BJ (cell line): ENCODE results near the gene BIRC3. TPM values are rescaled to one million over a fixed set of nuclear protein-coding genes. Genes with fewer than 3 reads are reported as not detected.

Experiments used
- CTCF ChIA-PET: fragments of 350-600 bp; formaldehyde crosslinking; extraction: SDS; loops from one replicate; lab custom pipeline; 2021; ENCODE audit warnings: antibody characterized with exemption, inconsistent platforms; lab: Yijun Ruan, JAX
- POLR2A ChIA-PET: fragments of 300-600 bp; sonication (Branson Sonifier 250); formaldehyde crosslinking; extraction: SDS; loops from one replicate; lab custom pipeline; 2021; ENCODE audit warnings: antibody characterized with exemption; lab: Charles Lee
- DNase-seq: peaks from one replicate; pipeline ENCODE4 v3.0.0-alpha.2; 2011; ENCODE audit warnings: low read depth
- H3K27me3 ChIP-seq: 2 replicates; pipeline ENCODE4 v1.6.0; 2011; ENCODE audit warnings: low read length; ENCODE audit not compliant: control insufficient read depth, insufficient read depth
- H3K36me3 ChIP-seq: 2 replicates; pipeline ENCODE4 v1.5.1; 2011; ENCODE audit warnings: low read length; ENCODE audit not compliant: control insufficient read depth, insufficient read depth
- H3K4me3 ChIP-seq: 2 replicates; pipeline ENCODE4 v1.5.1; 2011; ENCODE audit warnings: low read depth, mild to moderate bottlenecking, control low read depth, low read length
- polyA minus RNA-seq: library from RNA; depleted of rRNA, polyadenylated mRNA; stranded (reverse); fragments of >200 nt; gene quantifications from 2 replicates; pipeline ENCODE4 v1.2.3, GENCODE V29; 2011; rRNA and poly(A)+ RNA removed
- polyA plus RNA-seq: library from polyadenylated mRNA; depleted of rRNA; stranded (reverse); fragments of >200 nt; gene quantifications from 2 replicates; pipeline ENCODE4 v1.2.3, GENCODE V29; 2011; rRNA removed
- TF ChIP-seq, protein P1 (sequence below): IDR thresholded peaks from 2 replicates; pipeline ENCODE4 v1.5.1; 2011; ENCODE audit warnings: low read depth, mild to moderate bottlenecking, control low read depth, inconsistent platforms, low read length, moderate library complexity; ENCODE audit not compliant: insufficient read depth

BIRC3 gene
- 0.48 and 0.97 TPM in 2 replicates for polyA plus RNA-seq
- 0.19 and 0.36 TPM in 2 replicates for polyA minus RNA-seq

DNA sequence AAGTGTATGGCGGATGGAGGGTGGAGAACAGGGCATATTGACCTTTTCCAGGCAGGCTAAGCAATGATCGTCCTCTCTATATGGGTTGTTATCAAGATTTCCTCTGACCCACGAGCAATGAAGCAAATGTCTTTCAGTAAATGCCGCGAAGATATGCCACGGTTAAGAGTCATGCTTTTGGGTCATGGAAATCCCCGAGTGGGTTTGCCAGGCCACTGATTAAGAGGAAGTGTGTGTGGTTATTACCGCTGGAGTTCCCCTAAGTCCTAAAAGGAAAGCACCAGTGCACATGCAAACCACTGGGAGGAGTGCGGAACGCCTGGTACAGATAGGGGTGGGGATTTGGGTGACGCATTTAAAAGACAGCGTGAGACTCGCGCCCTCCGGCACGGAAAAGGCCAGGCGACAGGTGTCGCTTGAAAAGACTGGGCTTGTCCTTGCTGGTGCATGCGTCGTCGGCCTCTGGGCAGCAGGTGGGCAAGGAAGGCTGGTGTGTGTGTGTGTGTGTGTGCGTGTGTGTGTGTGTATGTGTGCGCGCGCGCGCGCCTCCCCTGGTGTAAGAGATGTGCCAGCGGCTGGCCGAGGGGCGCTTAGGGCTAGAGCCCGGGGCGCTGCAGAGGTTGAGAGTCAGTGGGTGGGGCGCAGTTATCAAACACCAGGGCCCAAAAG is at the start of gene BIRC3:
Gene BIRC3, plus strand, starts transcription at position 386 of the 669 bp plus-strand sequence. CDS start 7,026 bp downstream, outside the sequence.
- no peaks in the 10 kb centered on the region for H3K36me3 ChIP-seq
- TF ChIP-seq, protein P1, sequence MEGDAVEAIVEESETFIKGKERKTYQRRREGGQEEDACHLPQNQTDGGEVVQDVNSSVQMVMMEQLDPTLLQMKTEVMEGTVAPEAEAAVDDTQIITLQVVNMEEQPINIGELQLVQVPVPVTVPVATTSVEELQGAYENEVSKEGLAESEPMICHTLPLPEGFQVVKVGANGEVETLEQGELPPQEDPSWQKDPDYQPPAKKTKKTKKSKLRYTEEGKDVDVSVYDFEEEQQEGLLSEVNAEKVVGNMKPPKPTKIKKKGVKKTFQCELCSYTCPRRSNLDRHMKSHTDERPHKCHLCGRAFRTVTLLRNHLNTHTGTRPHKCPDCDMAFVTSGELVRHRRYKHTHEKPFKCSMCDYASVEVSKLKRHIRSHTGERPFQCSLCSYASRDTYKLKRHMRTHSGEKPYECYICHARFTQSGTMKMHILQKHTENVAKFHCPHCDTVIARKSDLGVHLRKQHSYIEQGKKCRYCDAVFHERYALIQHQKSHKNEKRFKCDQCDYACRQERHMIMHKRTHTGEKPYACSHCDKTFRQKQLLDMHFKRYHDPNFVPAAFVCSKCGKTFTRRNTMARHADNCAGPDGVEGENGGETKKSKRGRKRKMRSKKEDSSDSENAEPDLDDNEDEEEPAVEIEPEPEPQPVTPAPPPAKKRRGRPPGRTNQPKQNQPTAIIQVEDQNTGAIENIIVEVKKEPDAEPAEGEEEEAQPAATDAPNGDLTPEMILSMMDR, result peak; percentile 51
- POLR2A ChIA-PET, result no interaction called here
- peak within 1 kb of the TSS; percentile 42 for H3K4me3 ChIP-seq
- peak; percentile 70 for DNase-seq
- CTCF ChIA-PET, result interaction anchor here (1.8 kb wide), 1 partner anchor 24 kb away, joined by 6 read pairs; no protein-coding TSS in a partner anchor
- no peaks in the 10 kb centered on the region for H3K27me3 ChIP-seq

DNA sequence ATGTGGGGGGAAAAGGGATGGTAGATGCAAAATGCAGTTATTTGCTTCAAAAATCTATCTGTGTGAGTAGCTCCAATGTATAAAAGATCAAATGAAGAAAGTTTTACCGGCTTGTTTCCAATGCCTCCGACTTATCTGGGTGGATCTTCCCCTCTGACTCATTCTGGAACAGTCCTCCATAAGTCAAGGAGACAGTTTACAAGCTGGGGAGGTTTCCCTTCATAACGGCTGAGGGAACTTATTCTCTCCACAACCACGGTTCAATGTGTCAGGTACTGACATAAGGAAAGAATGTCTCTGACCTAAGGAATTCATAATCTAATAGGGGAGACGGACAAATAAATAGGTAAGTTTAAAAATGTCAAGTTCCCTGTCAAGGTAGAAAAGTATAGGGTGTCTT is 49.7 kb upstream of the BIRC3 start:
- TF ChIP-seq, protein P1, result no peak
- H3K4me3 ChIP-seq, result peak overlapping the region; percentile 20
- no peaks in the 10 kb centered on the region for H3K27me3 ChIP-seq
- POLR2A ChIA-PET, result interaction anchor here (0.7 kb wide), 1 partner anchor 353 kb away, joined by 4 read pairs; the partner anchor contains the start of gene CEP126
- CTCF ChIA-PET, result interaction anchor here (1.0 to 1.3 kb wide), 3 partner anchors 12 to 259 kb away, joined by 3 to 5 read pairs (median 3); no protein-coding TSS in a partner anchor
- H3K36me3 ChIP-seq, result no peaks in the 10 kb centered on the region
- no peak for DNase-seq

DNA sequence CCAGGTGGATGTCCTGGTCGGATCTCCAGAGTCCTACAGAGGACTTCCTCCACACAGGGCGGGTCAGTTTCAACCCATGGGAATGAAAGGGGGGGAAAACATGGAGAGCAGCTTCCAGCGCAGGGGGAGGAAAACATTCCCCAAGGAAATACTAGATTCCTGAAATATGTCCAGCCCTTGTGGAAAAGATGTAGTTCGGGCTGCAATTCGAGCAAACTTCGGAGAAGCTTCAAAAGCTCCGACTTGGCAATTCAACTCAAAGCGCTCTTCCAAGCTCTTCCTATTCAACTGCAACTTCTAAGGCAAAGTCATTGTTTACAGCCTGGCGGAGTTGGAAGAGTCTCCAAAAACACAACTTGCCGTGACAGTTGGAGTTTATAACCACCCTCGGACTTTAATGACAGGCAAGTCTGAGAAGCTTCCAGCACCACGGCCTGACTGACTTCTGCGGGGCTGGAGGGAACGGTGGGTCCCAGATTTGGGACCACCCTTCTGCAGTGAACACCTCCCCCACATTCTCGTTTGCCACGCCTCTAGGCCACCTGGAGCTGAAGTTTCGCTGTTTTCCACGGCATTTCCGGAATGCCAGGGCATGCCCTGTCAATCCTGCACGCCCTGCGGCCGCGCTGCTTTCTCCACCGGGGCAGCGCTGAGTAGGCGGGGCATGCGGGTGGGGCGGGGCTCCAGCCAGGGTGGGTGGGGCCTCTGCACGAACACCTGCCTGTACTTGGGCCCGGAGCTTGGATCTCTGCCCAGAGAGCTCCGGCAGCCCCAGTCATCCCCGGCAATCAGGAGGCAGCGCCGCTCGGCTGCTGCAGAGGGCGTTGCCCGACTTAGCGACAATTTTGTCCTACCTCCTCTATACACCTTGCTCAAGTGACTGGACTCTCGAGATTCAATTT is 49.0 kb upstream of the BIRC3 start:
- Histone ChIP-seq H3K27me3 (no peaks in the 10 kb centered on the region), H3K36me3 (no peaks in the 10 kb centered on the region), H3K4me3 (peak overlapping the region; percentile 20)
- POLR2A ChIA-PET, result interaction anchor here (0.7 kb wide), 1 partner anchor 354 kb away, joined by 4 read pairs; the partner anchor contains the start of gene CEP126
- TF ChIP-seq, protein P1, result peak; percentile 26; the same call in 1 of the 2 replicates
- DNase-seq, result no peak
- CTCF ChIA-PET, result interaction anchor here (0.9 to 1.3 kb wide), 5 partner anchors 11 to 388 kb away, joined by 3 to 6 read pairs (median 3); no protein-coding TSS in a partner anchor

DNA sequence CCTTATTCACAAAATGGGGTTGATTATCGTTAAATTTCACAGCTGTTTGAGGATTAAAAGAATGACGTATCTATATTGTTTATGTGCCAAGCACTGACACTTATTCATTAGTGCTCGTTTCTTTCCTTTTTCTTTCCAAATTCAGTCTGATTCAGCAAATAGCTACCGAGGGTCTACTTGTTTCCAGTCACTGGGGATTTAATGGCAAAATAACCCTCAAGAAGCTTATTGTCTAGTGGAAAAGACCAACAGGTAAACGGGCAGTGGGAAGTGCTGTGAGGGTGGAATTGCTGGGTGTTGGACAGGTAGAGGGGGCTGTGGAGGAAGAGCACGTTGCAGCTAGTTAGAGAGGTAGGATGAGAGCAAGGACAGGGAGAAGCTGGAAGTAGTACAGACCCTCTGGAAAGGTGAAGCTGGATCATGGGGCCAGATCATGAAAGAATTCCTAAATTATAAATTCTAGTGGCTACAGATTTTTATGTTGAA is 48.3 kb upstream of the BIRC3 start:
- Histone ChIP-seq H3K27me3 (no peaks in the 10 kb centered on the region), H3K36me3 (no peaks in the 10 kb centered on the region), H3K4me3 (peak overlapping the region; percentile 20)
- POLR2A ChIA-PET, result no interaction called here
- DNase-seq, result no peak
- TF ChIP-seq, protein P1, result no peak
- CTCF ChIA-PET, result interaction anchor here (0.8 to 1.2 kb wide), 3 partner anchors 12 to 389 kb away, joined by 3 to 6 read pairs (median 4); no protein-coding TSS in a partner anchor
